A549 (cell line): ENCODE data around the gene COMMD10. TPM values are rescaled to one million over a fixed set of nuclear protein-coding genes. Genes with fewer than 3 reads are reported as not detected.

Source experiments
- ATAC-seq, 2 experiments: fragments of 200-7000 bp in 1 of 2; fragments of >200 bp in 1 of 2; cut with Nextera tagmentation in 1 of 2; cut with Tn5 transposase in 1 of 2; 3 replicates each; pipeline versions ENCODE4 v1.8.0 to v1.9.1; 2018 to 2020; ENCODE audit warnings: mild to moderate bottlenecking in 1 of 2, moderate library complexity in 1 of 2
- CTCF ChIA-PET: fragments of 300-600 bp; sonication (Branson Sonifier 250); formaldehyde crosslinking; extraction: SDS; loops from one replicate; lab custom pipeline; 2021; ENCODE audit warnings: antibody characterized with exemption, inconsistent platforms; lab: Yijun Ruan, JAX
- POLR2A ChIA-PET: fragments of 350-600 bp; formaldehyde crosslinking; extraction: SDS; loops from one replicate; lab custom pipeline; 2021; ENCODE audit warnings: antibody characterized with exemption, inconsistent platforms; lab: Yijun Ruan, JAX
- DNase-seq, 2 experiments: peaks; one replicate each; pipeline versions ENCODE4 v3.0.0 to v3.0.0-alpha.2; 2011 to 2016; ENCODE audit warnings: low read depth in 1 of 2, low spot score in 1 of 2
- FAIRE-seq: peaks from 2 replicates; lab custom pipeline; 2011; peaks lifted over from hg19 to GRCh38; lab: Jason Lieb, UNC
- H3K27ac ChIP-seq, 2 experiments: fragments of >200 bp; sonication (Bioruptor Twin); formaldehyde crosslinking; 3 replicates each; pipeline ENCODE4 v1.5.1; 2016 to 2017
- H3K4me1 ChIP-seq: fragments of >200 bp; sonication (Bioruptor Twin); formaldehyde crosslinking; 3 replicates; pipeline ENCODE4 v1.6.1; 2016
- H3K4me2 ChIP-seq: fragments of >200 bp; sonication (Bioruptor Twin); formaldehyde crosslinking; 3 replicates; pipeline ENCODE4 v1.6.1; 2016
- H3K4me3 ChIP-seq: fragments of >200 bp; sonication (Bioruptor Twin); formaldehyde crosslinking; 3 replicates; pipeline ENCODE4 v1.5.1; 2016
- H3K9me3 ChIP-seq: fragments of >200 bp; sonication (Bioruptor Twin); formaldehyde crosslinking; 3 replicates; pipeline ENCODE4 v1.6.1; 2016
- CBX2 ChIP-seq: fragments of 200-600 bp; sonication (generic); IDR thresholded peaks from 2 replicates; pipeline ENCODE4 v1.6.1; 2016; ENCODE audit warnings: low read depth, mild to moderate bottlenecking, borderline replicate concordance
- CHD4 ChIP-seq: fragments of 200-600 bp; sonication (generic); IDR thresholded peaks from 2 replicates; pipeline ENCODE4 v1.6.1; 2016; ENCODE audit warnings: antibody characterized with exemption, mild to moderate bottlenecking, borderline replicate concordance
- EP300 ChIP-seq, 2 experiments: fragments of >200 bp; sonication (Bioruptor Twin); formaldehyde crosslinking; IDR thresholded peaks; 2 replicates in 1 of 2; 3 replicates in 1 of 2; pipeline ENCODE4 v1.6.1; 2016 to 2017
- FOSL2 ChIP-seq, 2 experiments: fragments of 450-650 bp in 1 of 2; fragments of >200 bp in 1 of 2; sonication (Bioruptor Twin) in 1 of 2; formaldehyde crosslinking; IDR thresholded peaks; 2 replicates each; pipeline versions ENCODE4 v1.5.0 to v1.6.1; 2016 to 2020; ENCODE audit warnings: mild to moderate bottlenecking in 1 of 2, moderate library complexity in 1 of 2
- FOXS1 ChIP-seq: fragments of 250-450 bp; sonication (Bioruptor Pico); IDR thresholded peaks from 2 replicates; pipeline ENCODE4 v1.5.0; 2020; ENCODE audit warnings: mild to moderate bottlenecking, moderate library complexity
- HDAC2 ChIP-seq: fragments of 200-600 bp; sonication (generic); IDR thresholded peaks from 2 replicates; pipeline ENCODE4 v1.6.1; 2016
- HEYL ChIP-seq: fragments of 250-450 bp; sonication (Bioruptor Pico); IDR thresholded peaks from 2 replicates; pipeline ENCODE4 v1.8.0; 2021; ENCODE audit warnings: mild to moderate bottlenecking, moderate library complexity
- HOXB13 ChIP-seq: fragments of 250-450 bp; sonication (Bioruptor Pico); IDR thresholded peaks from 2 replicates; pipeline ENCODE4 v1.5.0; 2020; ENCODE audit warnings: low read depth, mild to moderate bottlenecking, moderate library complexity
- HOXB5 ChIP-seq: fragments of 250-450 bp; sonication (Bioruptor Pico); IDR thresholded peaks from 2 replicates; pipeline ENCODE4 v1.5.0; 2020; ENCODE audit warnings: mild to moderate bottlenecking, moderate library complexity
- NFE2L2 ChIP-seq: fragments of 150-350 bp; conservative IDR thresholded peaks from 2 replicates; pipeline ENCODE4 v1.6.1; 2014; ENCODE audit warnings: low read length
- PHF8 ChIP-seq: fragments of 200-600 bp; sonication (generic); IDR thresholded peaks from 2 replicates; pipeline ENCODE4 v1.6.1; 2016; ENCODE audit warnings: low read depth, mild to moderate bottlenecking, antibody characterized with exemption, moderate library complexity, borderline replicate concordance
- RARB ChIP-seq: fragments of 250-450 bp; sonication (Bioruptor Pico); IDR thresholded peaks from 2 replicates; pipeline ENCODE4 v1.8.0; 2021; ENCODE audit warnings: mild to moderate bottlenecking, moderate library complexity
- RNF2 ChIP-seq: fragments of 200-600 bp; sonication (generic); IDR thresholded peaks from 2 replicates; pipeline ENCODE4 v1.6.1; 2016; ENCODE audit warnings: low read depth, mild to moderate bottlenecking, antibody characterized with exemption, moderate library complexity, borderline replicate concordance
- SREBF2 ChIP-seq: fragments of 450-650 bp; IDR thresholded peaks from 2 replicates; pipeline ENCODE4 v1.6.1; 2014; ENCODE audit warnings: mild to moderate bottlenecking, moderate library complexity
- ZC3H11A ChIP-seq: fragments of 450-650 bp; IDR thresholded peaks from 2 replicates; pipeline ENCODE4 v1.6.1; 2014; ENCODE audit warnings: antibody characterized with exemption, mild to moderate bottlenecking
- ZNF302 ChIP-seq: fragments of 250-450 bp; sonication (Bioruptor Pico); IDR thresholded peaks from 2 replicates; pipeline ENCODE4 v1.9.0; 2021; ENCODE audit warnings: inconsistent platforms, mild to moderate bottlenecking, moderate library complexity
- ZSCAN20 ChIP-seq: fragments of 250-450 bp; sonication (Bioruptor Pico); IDR thresholded peaks from 2 replicates; pipeline ENCODE4 v1.8.0; 2022; ENCODE audit warnings: mild to moderate bottlenecking, moderate library complexity
- WGBS: methylation state at CpG from one replicate; pipeline ENCODE4 v1.1.6; 2017; ENCODE audit errors: missing lambda C conversion rate; 5-methylcytosine and 5-hydroxymethylcytosine counted together
- polyA plus RNA-seq, 4 experiments: library from polyadenylated mRNA; depleted of rRNA in 3 of 4; stranded (reverse); fragments of >200 nt; fragmentation: RNase III in 1 of 4; extraction: RNeasy Plus Mini Kit Qiagen cat#74134 plus additional on column Dnase treatment in 1 of 4; gene quantifications; 2 replicates in 3 of 4; 3 replicates in 1 of 4; pipeline ENCODE4 v1.2.3, GENCODE V29; 2011 to 2017
- TF ChIP-seq, protein P1 (sequence below): fragments of 200-600 bp; sonication (generic); IDR thresholded peaks from 2 replicates; pipeline ENCODE4 v1.6.1; 2016; ENCODE audit warnings: antibody characterized with exemption, mild to moderate bottlenecking, moderate library complexity
- TF ChIP-seq, protein P2 (sequence below): fragments of 450-650 bp; IDR thresholded peaks from 2 replicates; pipeline ENCODE4 v1.6.1; 2014; ENCODE audit warnings: antibody characterized with exemption
- TF ChIP-seq, protein P3 (sequence below): fragments of 250-450 bp; sonication (Bioruptor Pico); IDR thresholded peaks from 2 replicates; pipeline ENCODE4 v1.5.0; 2021; ENCODE audit warnings: mild to moderate bottlenecking, moderate library complexity, borderline replicate concordance
- TF ChIP-seq, protein P4 (sequence below): IDR thresholded peaks from 2 replicates; pipeline ENCODE4 v1.6.1; 2012

COMMD10 gene
- polyA plus RNA-seq, 2 of the 4 experiments (the other 2 are of a cell fraction): 40.2 to 63.9 TPM

DNA sequence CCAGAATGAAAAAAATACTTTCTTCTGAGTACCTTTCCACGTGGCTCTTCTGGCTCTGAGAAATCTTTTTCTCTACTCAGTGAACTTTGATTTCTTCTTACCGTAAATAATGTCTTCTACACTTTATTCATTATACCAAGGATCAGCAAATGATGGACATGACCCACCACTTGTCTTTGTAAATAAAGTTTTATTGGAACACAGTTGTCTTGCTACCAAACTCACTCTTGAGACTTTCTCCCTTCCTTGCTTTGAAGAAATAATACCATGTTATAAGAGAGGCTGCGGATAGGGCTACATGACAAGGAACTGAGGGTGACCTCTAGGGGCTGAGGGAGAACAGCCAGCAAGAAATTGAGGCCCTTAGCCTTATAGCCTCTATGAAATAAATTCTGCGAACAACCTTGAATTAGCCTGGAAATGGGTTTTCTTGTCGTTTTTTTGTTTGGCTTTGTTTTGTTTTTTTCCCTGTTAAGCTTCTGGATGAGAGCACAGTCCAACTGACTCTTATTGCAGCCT lies 212.5 kb downstream of the COMMD10 start (continued):
- TF ChIP-seq, protein P1, sequence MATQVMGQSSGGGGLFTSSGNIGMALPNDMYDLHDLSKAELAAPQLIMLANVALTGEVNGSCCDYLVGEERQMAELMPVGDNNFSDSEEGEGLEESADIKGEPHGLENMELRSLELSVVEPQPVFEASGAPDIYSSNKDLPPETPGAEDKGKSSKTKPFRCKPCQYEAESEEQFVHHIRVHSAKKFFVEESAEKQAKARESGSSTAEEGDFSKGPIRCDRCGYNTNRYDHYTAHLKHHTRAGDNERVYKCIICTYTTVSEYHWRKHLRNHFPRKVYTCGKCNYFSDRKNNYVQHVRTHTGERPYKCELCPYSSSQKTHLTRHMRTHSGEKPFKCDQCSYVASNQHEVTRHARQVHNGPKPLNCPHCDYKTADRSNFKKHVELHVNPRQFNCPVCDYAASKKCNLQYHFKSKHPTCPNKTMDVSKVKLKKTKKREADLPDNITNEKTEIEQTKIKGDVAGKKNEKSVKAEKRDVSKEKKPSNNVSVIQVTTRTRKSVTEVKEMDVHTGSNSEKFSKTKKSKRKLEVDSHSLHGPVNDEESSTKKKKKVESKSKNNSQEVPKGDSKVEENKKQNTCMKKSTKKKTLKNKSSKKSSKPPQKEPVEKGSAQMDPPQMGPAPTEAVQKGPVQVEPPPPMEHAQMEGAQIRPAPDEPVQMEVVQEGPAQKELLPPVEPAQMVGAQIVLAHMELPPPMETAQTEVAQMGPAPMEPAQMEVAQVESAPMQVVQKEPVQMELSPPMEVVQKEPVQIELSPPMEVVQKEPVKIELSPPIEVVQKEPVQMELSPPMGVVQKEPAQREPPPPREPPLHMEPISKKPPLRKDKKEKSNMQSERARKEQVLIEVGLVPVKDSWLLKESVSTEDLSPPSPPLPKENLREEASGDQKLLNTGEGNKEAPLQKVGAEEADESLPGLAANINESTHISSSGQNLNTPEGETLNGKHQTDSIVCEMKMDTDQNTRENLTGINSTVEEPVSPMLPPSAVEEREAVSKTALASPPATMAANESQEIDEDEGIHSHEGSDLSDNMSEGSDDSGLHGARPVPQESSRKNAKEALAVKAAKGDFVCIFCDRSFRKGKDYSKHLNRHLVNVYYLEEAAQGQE: no peak

DNA sequence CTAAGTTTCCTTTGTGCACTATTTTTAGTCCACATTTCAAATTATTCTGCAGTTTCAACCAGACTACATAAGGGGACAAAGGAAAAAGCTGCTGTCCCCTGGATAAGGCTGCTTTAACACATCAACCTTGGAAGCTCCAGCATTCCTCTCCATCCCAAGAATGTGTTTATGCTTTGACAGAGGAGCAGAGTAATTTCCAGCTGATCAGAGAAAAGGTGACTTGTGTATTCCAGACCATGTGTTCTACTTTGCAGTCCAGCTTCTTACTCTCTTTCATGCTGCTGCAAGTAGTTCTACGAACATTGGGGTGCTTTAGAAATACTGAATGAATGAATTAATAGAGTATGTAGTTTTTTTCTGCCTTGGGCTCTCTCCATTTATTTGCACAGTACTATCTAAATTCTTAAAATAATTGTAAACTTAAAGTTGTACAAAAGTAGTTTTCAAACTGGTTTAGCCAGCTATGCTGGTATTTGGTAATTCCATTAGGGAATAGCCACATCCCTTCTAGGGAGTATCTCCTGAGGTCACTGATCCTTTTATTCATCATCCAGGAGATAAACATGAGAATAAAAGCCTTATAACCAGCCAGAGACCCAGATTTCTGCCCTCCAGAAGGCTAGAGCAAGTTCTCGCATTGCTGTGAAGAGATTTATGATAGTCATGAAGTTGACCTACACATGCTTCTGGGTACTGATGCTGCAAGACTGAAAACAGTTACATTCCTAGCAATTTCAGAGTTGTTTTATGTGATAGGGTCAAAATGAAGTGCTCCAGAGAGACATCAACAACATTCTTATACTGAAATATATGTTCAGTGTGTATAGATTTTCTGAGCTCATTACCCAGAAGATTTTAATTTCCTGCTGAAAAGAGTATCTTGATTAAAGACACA lies 215.2 kb downstream of the COMMD10 start:
- ChIA-PET CTCF (no interaction called here), POLR2A (no interaction called here)
- ATAC-seq (no peak), DNase-seq (no peak), FAIRE-seq (no peak)
- H3K9me3 ChIP-seq: peaks cover 10% of the 10 kb centered on the region; the same call in 2 of the 3 replicates
- no peak overlapping the region for H3K27ac ChIP-seq
- WGBS: 91% methylated on average over 2 of the region's 2 CpGs
- H3K4me2 ChIP-seq: no peak overlapping the region
- no peaks in the 10 kb centered on the region for H3K4me1 ChIP-seq
- TF ChIP-seq, protein P2, sequence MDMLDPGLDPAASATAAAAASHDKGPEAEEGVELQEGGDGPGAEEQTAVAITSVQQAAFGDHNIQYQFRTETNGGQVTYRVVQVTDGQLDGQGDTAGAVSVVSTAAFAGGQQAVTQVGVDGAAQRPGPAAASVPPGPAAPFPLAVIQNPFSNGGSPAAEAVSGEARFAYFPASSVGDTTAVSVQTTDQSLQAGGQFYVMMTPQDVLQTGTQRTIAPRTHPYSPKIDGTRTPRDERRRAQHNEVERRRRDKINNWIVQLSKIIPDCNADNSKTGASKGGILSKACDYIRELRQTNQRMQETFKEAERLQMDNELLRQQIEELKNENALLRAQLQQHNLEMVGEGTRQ: no peak
- TF ChIP-seq RNF2 (no peak), ZC3H11A (no peak), CHD4 (no peak), FOXS1 (no peak), NFE2L2 (no peak), FOSL2 (IDR thresholded peaks at IDR 0.05) (no peak), FOSL2 (CRISPR knock-in tag; IDR thresholded peaks at IDR 0.05) (no peak), HOXB5 (CRISPR knock-in tag) (no peak)
- TF ChIP-seq, protein P3, sequence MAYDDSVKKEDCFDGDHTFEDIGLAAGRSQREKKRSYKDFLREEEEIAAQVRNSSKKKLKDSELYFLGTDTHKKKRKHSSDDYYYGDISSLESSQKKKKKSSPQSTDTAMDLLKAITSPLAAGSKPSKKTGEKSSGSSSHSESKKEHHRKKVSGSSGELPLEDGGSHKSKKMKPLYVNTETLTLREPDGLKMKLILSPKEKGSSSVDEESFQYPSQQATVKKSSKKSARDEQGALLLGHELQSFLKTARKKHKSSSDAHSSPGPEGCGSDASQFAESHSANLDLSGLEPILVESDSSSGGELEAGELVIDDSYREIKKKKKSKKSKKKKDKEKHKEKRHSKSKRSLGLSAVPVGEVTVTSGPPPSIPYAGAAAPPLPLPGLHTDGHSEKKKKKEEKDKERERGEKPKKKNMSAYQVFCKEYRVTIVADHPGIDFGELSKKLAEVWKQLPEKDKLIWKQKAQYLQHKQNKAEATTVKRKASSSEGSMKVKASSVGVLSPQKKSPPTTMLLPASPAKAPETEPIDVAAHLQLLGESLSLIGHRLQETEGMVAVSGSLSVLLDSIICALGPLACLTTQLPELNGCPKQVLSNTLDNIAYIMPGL (CRISPR knock-in tag): no peak
- no peak overlapping the region for H3K4me3 ChIP-seq

DNA sequence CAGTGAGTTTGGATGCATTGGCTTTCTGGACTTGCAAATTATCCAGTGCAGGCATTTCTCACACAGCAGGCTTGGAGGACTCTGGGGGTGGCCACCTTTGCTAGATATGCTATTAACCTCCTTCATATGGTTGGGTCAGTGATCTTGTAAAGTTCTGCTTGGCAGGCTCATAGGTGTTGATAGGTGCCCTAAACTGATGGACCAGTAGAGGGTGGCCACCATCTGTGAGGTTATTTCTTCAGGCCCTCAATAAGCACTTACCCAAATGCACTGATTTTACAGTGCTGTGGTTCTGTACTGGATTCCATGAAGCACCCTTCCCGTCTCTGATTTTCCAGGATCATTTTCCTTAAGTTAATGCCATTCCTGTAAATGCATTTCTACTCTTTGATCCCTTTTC lies 216.3 kb downstream of the COMMD10 start:
- H3K4me1 ChIP-seq: no peaks in the 10 kb centered on the region
- peaks cover 10% of the 10 kb centered on the region; the same call in 2 of the 3 replicates for H3K9me3 ChIP-seq
- no peak overlapping the region for H3K4me2 ChIP-seq
- TF ChIP-seq, protein P3 (CRISPR knock-in tag): no peak
- TF ChIP-seq FOXS1 (no peak), PHF8 (no peak), ZSCAN20 (no peak), RARB (CRISPR knock-in tag) (no peak), ZNF302 (no peak), HDAC2 (no peak), SREBF2 (no peak), HOXB13 (CRISPR knock-in tag) (no peak), CBX2 (no peak), HEYL (CRISPR knock-in tag) (no peak), EP300 (IDR thresholded peaks at IDR 0.05) (no peak)
- TF ChIP-seq, protein P4, sequence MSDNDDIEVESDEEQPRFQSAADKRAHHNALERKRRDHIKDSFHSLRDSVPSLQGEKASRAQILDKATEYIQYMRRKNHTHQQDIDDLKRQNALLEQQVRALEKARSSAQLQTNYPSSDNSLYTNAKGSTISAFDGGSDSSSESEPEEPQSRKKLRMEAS: no peak
- TF ChIP-seq, all 56 proteins: peak for 0
- DNase-seq (no peak), ATAC-seq (no peak), FAIRE-seq (no peak)
- ChIA-PET CTCF (no interaction called here), POLR2A (no interaction called here)
- 89% methylated on average over 1 of the region's 1 CpG for WGBS
- H3K4me3 ChIP-seq: no peak overlapping the region
- no peak overlapping the region for H3K27ac ChIP-seq
